ENCODE measurements around the gene RBBP5. TPM values are rescaled to one million over a fixed set of nuclear protein-coding genes. Genes with fewer than 3 reads are reported as not detected.

RBBP5 gene
- total RNA-seq: 23.6 and 26.9 TPM in 2 replicates

GRCh38 chr1:205121660-205122488 lies at the start of gene RBBP5:
TSS of gene RBBP5 (minus strand) at chr1:205121978. CDS start at chr1:205121873, 105 bp downstream.

GRCh38 chr1:205084360-205084759 lies 37.4 kb downstream of the RBBP5 start, which contains the start of gene TMEM81:
TSS of gene TMEM81 (minus strand) at chr1:205084460. CDS start at chr1:205084320, 140 bp downstream.

GRCh38 chr1:205042911-205043806 lies 78.6 kb downstream of the RBBP5 start, which contains the start of gene CNTN2:
TSS of gene CNTN2 (plus strand) at chr1:205043212. CDS start at chr1:205053186, 9,974 bp downstream.

Other genes with a start within 250 kb of the RBBP5 start
- gene CNTN2, start 78.8 kb downstream of the RBBP5 start, total RNA-seq: 0.12 TPM in 1 of 2 replicates, not detected in the other
- gene TMEM81, start 37.5 kb downstream of the RBBP5 start, total RNA-seq: 1.1 and 1.2 TPM in 2 replicates
- 18.9 and 25.0 TPM in 2 replicates for gene DSTYK, start 89.7 kb upstream of the RBBP5 start, total RNA-seq
- 3.2 and 4.7 TPM in 2 replicates for gene TMCC2, start 106.0 kb upstream of the RBBP5 start, total RNA-seq
- 1.00 and 2.2 TPM in 2 replicates for gene NUAK2, start 199.8 kb upstream of the RBBP5 start, total RNA-seq
- gene KLHDC8A, start 234.9 kb upstream of the RBBP5 start, total RNA-seq: not detected in 2 replicates

Data from uterine smooth muscle cell (primary cell).